Measurements from ENCODE around the gene IL25.
"Not testable (repeated sequence)": the region's sequence is repeated elsewhere in the genome, so short reads cannot be mapped to it uniquely, and the experiment has no call there.

Gene IL25

DNA sequence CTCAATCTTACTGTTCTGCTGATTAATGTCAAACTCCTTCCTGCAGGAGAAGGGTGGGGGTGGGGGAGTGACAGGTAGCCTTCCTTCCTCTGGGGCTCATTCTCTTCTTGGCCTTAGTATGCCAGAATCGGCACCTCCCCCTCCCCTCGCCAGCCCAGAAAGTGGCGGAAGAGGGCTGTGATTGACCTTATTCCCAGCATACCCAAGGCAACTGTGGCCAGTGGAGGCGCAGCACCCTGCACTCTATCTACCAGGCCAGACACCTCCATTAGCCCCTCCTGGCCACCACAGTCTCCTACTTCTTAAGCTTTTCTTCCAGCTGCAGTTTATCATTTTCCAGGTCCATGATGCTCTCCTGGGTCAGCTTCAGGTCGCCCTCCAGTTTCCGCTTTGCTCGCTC, 20.0 kb downstream of the IL25 start:
- no peak for DNase-seq

DNA sequence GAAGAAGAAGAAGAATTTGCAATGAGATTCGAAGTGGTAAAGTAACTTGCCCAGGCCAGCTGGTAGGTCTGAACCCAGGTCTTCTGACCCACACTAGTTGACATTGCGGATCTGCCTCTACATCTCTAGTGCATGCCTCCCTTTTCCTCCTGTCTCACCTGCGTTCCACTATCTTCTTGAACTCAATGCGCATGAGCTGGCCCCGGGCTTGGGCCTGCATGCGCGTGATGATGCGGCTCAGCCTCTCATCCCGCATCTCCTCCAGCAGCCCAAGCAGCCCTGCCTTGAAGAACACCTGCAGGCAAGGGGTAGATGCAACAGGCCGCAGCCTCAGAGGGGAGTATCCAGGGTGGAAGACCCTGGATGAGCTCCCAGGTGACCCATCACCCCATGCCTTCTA, 23.5 kb downstream of the IL25 start:
- no peak for DNase-seq

DNA sequence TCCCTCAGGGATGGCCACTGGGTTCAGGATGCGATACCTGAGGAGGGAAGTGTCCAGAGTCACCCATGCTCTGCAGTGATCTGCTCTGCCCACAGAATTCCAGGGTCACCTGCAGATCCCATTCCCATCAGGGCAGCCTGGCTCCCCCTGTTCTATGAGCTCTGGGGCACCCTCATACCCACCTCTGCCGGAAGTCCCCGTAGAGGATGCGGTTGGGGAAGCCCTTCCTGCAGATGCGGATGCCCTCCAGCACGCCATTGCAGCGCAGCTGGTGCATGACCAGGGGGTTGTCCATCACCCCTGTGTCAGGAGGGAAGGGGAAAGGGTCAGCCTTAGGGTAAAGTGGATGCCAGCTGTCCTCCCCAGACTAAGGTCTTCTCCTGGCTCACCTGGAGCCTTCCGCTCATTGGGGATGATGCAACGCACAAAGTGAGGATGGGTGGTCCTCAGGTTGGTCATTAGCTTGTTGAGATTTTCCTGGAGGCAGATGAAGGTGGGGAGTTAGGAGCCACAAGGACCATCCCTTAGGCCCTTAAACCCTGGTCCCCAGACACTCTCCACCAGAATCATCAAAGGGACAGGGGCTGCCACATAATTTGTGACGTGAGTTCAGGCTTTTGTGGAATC, 24.3 kb downstream of the IL25 start:
- no peak for DNase-seq

DNA sequence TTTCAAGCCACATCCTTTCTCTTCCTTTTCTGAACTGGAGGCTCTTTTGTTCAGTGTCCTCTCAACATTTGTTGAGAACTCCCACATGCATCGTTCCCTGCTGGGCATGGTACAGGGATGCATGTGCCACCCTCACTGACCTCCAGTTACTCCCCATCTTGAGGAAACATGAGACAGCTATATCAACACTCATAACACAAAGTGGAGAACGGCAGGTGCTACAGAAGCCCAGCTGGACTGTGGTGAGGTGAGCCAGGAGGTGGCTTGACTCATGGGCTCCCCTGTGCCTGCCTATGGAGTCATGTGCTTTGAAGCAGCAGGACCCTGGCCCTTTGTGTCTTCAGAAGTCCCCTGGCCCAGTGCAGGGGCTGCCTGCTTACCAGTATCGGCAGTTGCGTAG, 25.7 kb downstream of the IL25 start:
- DNase-seq, result no peak

DNA sequence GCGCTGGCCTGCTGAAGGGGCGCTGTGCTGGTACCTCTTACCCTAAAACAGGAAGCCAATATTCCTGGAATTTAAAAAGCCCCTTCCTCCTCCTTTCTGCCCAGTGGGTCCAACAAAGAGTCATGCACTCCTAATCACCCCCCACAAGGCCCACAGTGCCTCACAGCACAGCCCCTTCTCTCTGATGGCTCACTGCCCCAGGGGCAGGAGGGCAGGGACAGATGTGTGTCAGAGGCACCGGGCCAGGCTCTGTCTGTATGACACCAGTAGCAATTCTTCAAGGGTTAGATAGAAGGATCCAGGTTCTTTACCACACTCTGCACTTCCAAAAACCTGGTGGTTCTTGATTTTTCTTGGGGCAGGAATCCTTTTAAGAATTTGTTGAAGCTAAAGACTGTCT, 26.5 kb downstream of the IL25 start:
- no peak for DNase-seq

DNA sequence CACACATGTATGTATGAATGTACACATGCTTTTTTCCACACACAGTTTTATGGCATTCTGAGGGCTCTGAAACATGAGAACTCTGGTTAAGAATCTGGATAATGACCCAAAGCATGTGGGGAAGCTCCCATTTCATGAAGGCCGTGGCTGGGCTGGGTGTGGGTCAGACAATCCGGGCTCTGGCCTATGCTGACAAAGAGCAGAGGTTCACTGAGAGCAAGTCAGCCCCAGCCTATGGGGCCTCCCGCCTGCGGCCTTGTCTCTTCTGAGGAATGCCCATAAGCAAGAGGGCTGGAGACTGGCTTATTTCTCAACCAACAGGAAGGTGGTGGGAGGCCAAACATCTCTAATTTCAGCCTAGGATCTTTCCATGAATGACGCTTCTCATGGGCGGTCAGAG, 27.0 kb downstream of the IL25 start:
- DNase-seq, result no peak

DNA sequence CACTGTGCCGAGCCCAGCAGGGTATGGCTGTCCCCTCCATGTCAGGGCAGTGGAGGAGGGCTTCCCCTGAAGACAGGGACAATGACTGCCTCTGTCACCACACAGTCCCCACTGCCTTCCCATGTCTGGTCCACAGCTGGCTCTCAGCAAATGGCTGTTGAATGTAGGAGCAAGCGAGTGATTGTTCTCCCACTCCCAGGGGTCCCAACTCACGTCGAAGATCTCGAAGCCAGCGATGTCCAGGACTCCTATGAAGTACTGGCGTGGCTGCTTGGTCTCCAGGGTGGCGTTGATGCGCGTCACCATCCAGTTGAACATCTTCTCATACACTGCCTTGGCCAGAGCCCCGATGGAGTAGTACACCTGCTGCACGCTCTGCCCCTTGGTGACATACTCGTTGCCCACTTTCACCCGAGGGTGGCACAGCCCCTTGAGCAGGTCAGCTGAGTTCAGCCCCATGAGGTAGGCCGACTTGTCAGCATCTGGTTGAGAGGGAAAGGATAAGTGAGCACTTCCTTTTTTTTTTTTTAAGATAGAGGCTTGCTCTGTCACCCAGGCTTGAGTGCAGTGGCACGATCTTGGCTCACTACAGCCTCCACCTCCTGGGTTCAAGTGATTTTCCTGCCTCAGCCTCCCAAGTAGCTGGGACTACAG, 28.0 kb downstream of the IL25 start:
- not testable (repeated sequence) for DNase-seq

DNA sequence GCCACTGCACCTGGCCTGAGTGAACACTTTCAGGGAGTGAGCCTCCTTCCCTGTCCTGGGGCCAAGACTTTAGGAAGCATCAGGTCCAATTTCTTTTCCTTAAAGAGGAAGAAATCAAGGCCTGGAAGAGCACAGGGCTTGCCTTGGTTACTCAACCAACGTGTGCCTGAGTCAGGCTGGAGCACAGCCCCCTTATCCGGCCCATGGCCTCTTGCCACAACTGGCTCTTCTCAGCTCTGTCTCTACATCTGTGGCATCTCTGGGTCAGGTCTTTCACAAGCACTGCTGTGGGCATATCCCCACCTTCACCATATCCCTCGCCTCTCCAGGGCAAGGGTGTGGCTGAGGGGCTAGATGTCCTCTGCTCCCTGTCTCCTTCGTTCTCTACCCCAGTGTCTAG, 28.7 kb downstream of the IL25 start:
- no peak for DNase-seq

DNA sequence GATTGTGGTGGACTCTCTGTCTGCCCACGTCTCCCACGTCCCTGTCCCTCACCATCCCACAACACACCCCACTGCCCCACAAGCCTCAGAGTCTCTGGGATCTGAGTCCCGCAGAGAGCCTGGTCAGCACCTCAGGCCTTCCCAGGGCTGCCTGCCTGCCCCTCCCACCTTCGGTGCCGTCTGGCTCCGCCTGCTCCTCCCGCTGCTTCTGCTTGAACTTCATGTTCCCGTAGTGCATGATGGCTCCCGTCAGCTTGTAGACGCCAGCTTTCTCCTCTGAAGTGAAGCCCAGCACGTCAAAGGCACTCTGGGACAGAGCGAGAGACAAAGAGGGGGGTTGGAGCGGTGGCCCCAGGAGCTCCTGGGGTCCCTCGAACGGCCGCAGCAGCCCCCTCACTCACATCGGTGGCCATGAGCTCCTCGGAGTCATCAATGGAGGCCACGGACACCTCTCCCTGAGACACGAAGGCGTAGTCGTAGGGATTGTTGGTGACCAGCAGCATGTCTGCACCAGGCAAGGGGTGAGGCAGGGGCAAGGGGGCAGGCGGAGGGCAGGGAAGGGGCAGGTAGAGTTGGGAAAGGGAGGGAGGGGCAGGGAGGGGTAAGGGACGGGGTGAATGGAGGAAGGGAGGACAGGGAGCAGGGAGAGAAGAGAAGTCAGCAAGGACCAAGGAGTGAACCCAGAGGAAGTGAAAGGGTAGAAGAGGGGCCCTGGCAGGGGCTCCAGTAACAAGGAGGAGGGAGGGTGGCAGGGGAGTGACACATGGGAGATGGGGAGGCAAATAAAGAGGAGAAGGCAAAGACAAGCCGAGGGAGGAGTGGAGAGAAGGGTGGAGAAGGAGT, 29.9 kb downstream of the IL25 start:
- no peak for DNase-seq

DNA sequence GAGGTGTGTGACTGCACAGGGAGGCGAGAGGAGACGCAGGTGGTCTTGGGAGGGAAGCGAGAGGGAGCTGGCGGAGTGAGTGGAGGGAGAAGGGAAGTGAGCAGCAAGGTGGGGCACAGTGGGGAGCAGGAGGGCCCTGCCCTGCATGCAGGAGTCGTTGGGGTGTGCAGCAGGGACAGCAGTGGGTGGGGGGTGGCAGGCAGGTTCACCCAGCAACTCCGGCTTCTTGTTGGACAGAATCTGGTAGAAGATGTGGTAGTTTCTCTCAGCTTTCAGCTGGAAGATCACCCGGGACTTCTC, 30.5 kb downstream of the IL25 start:
- no peak for DNase-seq

DNA sequence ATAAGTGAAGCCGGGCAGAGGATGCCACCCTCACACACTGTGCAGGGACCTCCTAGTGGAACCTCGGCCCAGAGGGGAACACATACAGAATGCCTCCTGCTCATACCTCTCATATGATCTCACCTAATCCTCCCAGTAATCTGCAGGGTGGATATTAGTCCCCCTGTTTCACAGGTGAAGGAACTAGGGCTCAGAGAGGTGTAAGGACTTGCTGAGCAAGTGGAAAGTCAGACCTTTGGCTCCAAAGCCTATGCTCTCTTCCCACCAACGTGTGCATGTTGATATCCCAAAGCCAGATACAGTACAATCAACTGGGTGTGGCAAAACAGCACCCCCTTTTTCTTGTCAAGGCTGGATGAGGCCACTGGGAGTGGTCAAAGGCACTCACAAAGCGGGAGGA, 31.3 kb downstream of the IL25 start:
- DNase-seq, result no peak

DNA sequence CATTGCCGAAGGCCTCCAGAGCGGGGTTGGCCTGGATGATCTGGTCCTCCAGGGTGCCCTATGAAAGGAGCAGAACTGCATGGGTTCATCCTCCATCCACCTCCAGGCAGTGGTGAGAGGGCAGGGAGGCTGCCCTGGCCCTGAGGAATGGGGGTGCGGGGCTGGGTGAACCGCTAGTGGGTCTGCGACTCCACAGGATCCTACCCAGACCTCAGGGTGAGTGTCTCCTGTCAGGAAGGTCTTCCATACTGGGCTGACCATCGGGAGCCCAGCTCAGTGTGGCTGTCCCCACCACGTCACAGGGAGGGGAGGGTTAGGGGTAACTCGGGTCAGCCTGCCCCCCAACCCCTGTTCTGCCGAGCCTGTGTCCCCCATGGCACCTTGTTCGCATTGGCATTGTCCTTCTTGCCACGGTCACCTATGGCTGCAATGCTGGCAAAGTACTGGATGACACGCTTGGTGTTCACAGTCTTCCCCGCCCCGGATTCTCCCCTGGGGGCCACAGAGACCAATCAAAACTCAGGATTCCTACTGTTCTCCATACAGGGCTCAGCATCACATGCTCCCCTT, 31.8 kb downstream of the IL25 start:
- no peak for DNase-seq

DNA sequence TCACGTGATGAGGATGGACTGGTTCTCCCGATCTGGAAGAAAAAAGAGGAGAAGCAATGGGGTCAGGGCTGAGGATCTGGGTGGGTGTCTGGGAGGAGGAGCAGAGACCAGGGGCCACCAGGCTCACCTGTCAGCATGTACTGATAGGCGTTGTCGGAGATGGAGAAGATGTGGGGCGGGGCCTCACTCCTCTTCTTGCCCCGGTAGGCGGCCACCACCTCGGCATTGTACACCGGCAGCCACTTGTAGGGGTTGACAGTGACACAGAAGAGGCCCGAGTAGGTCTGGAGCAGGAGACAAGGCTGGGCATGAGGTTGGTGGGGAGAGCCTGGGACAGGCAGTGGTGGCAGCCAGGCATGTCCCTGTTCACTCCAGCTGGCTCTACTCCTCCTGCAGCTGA, 32.5 kb downstream of the IL25 start:
- no peak for DNase-seq

DNA sequence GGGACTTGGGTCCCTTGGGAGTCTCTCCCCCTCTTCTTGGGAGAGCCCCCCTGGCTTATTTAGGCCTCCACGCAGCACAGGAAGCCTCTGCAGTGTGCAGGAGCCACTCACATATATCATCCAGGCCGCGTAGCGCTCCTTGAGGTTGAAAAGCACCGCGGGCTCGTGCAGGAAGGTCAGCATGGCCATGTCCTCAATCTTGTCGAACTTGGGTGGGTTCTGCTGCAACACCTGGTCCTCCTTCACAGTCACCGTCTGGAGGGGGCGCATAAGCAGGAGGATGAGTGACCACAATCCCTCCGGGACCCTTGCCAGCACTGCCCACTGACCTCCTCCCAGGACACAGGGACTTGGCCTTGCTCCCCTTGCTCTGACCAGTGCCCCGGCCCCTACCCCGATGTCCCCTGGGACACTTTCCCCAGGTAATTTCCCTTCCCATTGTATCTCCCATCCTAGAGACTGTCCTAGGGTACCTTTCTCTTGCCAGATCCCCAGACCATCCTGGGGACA, 33.0 kb downstream of the IL25 start:
- DNase-seq, result no peak

DNA sequence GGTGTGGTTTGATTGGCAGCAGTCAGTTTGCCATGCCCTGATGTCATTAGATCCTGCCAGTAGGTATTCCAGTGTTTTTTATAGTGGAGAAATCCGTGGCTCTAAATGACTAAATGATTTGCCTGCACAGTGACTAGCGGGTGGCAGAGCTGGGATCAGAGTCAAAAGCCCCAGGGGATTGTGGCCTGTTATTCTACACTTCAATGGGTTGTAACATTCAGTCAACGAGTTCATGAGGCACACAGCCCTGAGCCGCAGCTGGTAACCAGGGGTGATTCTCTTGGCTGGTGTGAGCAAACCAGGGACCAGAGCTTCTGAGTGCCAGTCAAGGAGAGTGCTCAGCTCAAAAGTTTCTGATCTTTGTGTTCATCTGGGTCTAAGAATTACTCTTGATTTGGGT, 33.6 kb downstream of the IL25 start:
- DNase-seq, result no peak

DNA sequence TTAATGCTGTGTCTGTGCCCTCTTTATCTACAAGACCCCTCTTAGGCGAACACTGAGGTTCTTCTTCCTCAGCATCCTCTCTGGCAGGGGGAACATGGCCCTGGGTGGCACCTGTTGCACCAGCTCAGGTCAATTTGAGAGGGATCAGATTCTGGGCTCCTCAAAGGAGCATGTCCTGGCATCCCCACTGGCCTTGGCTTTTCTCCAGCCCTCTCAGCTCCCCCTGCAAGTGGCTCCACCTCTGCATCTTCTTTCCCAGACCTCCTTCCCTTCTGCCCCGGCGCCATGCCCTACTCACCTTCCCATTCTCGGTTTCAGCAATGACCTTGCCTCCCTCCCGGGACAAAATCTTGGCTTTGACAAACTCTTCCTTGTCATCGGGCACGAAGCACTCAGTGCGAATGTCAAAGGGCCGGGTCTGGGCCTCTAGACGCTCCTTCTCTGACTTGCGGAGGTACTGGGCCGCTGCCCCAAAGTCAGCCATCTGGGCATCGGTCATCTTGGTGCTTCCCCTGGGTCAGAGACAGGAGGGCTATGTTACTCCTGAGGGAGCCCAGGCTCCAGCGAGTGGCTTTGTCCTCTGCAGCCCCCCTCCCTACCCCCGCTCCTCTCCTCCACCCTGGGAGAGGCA, 34.2 kb downstream of the IL25 start:
- DNase-seq, result no peak

DNA sequence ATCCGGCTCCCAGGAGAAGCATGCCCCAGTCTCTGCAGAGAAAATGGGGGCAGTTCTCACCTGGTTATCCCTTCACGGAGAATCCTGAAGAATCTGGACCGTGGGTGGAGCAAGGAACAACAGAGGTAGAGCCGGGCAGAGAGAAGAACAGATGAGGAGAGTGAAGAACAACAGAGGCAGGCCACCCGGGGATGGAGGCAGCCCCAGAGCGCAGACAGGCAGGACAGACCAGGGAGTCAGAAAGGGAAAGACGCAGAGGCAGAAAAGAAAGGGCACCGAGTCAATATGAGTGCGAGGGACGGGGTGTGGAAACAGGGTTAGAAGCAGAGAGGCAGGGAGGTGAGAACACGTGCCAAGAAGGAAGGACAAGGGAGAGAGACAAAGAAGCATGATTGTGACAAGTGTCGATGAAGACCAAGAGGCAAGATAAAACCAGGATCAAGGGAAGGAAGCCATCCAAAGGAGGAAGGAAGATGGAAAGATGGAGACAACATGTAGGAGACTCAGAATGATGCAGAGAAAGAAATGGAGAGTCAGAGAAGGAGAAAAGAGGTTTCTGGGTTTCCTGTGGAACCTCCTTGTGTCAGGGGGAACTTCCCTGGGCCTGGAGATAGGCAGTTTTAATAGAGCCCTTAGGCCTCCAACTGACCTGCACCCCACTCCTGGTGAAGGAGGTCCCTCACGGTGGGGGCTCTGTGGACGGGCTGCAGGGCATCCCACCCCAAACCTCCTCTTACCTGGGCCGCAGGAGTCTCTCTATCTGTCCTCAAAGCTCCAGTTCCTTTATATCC, 35.1 kb downstream of the IL25 start, which contains the start of gene MYH6:
Gene MYH6, minus strand, starts transcription at position 758 of the 791 bp plus-strand sequence. CDS start 1,050 bp downstream, outside the sequence.
- DNase-seq, result no peak

DNA sequence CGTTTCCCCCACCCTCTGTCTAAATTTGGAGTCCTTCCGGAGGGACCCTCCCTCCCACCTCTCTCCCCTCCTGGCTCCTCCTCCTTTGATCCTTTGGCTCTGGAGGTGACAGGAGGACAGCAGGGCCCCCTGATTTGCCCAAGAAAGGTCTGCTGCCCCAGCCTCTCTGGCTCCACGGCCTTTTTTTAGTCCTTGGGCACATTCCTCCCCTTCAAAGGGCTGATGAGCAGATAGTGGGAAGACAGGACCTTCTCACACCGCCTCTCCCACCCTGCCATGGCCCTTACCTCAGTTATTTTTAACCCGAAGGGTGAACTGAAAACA, 35.7 kb downstream of the IL25 start:
- DNase-seq, result no peak

DNA sequence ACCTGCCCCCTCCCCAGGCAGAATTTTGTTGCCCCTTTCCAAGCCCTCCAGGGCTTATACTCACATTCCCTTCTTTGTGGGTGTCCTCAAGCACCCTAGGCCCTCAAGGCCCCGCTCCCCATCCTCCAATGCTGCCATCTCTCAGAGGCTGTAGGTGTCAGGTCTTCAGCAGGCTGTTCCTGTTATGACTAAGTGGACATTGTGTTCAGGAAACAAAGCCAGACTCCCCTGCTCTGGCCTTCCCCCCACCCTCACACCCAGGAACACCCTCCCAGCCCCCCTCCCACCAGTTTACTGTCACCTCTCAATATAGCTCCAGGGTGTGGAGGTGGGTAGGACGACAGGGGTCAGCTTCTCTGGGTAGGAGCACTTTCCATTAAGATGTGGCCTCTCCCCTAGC, 36.9 kb downstream of the IL25 start:
- no peak for DNase-seq

DNA sequence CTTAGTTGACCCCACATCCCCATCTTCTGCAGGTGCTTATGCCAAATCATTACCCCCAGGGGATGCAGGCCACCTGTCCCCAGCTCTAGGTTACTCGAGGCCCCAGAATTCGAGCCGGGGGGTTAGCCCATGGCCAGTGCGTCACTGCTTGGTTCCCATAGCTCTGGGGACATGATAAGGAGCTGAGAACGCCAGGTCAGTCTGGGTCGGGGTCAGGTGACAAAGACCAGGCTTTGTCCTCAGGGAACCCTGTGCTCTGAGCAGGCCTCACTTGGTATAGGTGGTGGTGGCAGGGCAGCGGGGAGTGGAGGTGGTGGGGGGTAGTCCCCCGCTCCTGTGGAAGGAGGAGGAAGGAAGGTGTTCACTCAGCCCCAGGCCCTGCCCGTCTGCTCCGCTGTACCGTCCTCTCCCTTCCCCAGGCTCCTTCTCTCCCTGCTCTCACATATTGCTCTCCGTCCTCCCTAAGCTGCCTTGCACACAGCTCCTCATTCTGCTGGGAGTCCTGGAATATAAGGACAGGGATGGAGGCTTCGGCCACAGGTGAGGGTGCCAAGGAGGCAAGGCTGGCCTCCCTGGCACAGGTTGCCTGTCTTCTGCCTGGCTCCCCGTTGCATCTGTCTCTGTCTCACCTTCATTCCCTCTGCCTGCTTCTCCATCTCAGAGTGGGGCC, 37.5 kb downstream of the IL25 start:
- DNase-seq, result no peak

DNA sequence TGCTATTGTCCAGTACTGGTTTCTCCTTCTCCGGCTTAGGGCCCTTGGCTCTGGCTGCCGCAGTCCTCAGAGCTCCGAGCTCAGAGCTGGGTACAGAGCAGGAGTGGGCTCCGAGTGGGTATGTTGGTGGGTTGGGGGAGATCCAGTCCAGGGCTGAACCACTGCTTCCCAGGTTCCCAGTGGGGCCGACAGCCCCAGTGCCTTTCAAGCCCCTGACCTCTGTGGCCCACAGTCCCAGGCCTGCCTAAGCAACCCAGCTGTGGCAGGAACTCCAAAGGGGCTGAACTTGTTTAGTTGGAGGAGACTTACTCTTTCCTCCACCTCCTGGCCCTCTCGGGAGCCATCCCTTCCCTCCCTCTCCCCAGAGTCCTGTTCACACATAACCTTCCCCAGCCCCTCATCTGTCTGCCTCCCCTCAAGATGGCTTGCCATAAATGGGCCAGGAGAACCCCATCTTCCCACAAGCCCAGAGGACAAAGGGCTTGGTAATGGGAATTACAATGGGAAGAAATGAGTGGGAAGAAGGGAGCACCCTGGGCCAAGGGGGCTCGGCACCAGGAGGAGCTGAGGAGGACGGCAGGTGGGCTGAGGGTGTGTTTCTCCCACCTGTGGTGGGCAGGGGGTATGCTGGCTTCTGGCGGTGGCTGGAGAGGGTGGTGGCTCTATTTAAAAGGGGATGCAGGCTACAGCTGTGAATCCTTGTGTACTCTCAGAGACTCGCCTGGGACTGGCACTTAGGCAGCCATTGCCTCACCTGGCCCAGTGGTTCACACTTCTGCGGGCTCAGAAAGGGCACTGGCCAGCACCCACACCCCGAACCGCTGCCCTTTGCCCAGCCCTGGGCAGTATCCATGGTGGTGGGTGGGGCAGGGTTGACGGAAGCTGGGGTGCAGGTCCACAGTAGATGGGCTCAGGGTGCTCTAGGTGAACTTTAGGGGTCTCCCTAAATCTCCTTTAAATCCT, 39.2 kb downstream of the IL25 start:
- DNase-seq, result no peak

Measured in NCI-H2081 treated with DMSO at 0.1 percent for 48 hours (cell line).